OCI-LY3 (cell line): ENCODE data around the gene CD9.
"Not testable (repeated sequence)": the region's sequence is repeated elsewhere in the genome, so short reads cannot be mapped to it uniquely, and the experiment has no call there.

Source experiments
- H2AFZ ChIP-seq: fragments of 200-600, 300-600 bp; shearing (Covaris generic); 2 replicates; pipeline ENCODE4 v1.6.0; 2014; ENCODE audit warnings: antibody characterized with exemption, low read depth, low read length
- H3K27ac ChIP-seq: fragments of 200-600, 300-600 bp; sonication (generic); 2 replicates; pipeline ENCODE4 v1.5.1; 2014; ENCODE audit warnings: mild to moderate bottlenecking, low read length, moderate library complexity, mixed read lengths
- H3K27me3 ChIP-seq: fragments of 200-600, 300-600 bp; sonication (generic); 2 replicates; pipeline ENCODE4 v1.6.1; 2014; ENCODE audit warnings: low read depth, low read length, mixed read lengths
- H3K36me3 ChIP-seq: fragments of 200-600, 300-600 bp; sonication (generic); replicated peaks from 2 replicates; pipeline ENCODE3; 2014; ENCODE audit warnings: low read depth, low read length, mixed read lengths
- H3K4me1 ChIP-seq: fragments of 300-600, 200-600 bp; sonication (generic); 2 replicates; pipeline ENCODE4 v1.6.1; 2014; ENCODE audit warnings: low read length, mixed read lengths
- H3K4me2 ChIP-seq: fragments of 200-600, 300-600 bp; sonication (generic); 2 replicates; pipeline ENCODE4 v1.6.1; 2014; ENCODE audit warnings: low read length, mixed read lengths
- H3K4me3 ChIP-seq: fragments of 300-600, 200-600 bp; sonication (generic); 2 replicates; pipeline ENCODE4 v1.5.1; 2014; ENCODE audit warnings: antibody characterized with exemption, mild to moderate bottlenecking, low read length, moderate library complexity
- H3K79me2 ChIP-seq: fragments of 300-600, 200-600 bp; shearing (Covaris generic); 2 replicates; pipeline ENCODE4 v1.6.1; 2014; ENCODE audit warnings: mild to moderate bottlenecking, low read length, mixed read lengths
- H3K9ac ChIP-seq: fragments of 300-600, 200-600 bp; shearing (Covaris generic); 2 replicates; pipeline ENCODE4 v1.6.0; 2014; ENCODE audit warnings: mild to moderate bottlenecking, low read length, moderate library complexity
- H3K9me3 ChIP-seq: fragments of 200-600, 300-600 bp; shearing (Covaris generic); 2 replicates; pipeline ENCODE4 v1.6.1; 2014; ENCODE audit warnings: low read length, mixed read lengths; ENCODE audit not compliant: insufficient read depth
- H4K20me1 ChIP-seq: fragments of 200-600, 300-600 bp; sonication (generic); 2 replicates; pipeline ENCODE4 v1.6.1; 2016; ENCODE audit warnings: low read length, mixed read lengths; ENCODE audit not compliant: insufficient read depth
- CTCF ChIP-seq: fragments of 200-600, 300-600 bp; sonication (generic); IDR thresholded peaks from 2 replicates; pipeline ENCODE4 v1.5.1; 2014; ENCODE audit warnings: antibody characterized with exemption, low read length, low read depth
- EZH2phosphoT487 ChIP-seq: fragments of 200-600 bp; shearing (Covaris generic); IDR thresholded peaks from 2 replicates; pipeline ENCODE4 v1.6.1; 2018; ENCODE audit warnings: antibody characterized with exemption, mixed run types, low read depth

Gene CD9

GRCh38 chr12:6206327-6206726, 6.1 kb downstream of the CD9 start:
- Histone ChIP-seq H3K9me3 (no peaks in the 10 kb centered on the region), H3K9ac (no peak overlapping the region), H3K27ac (no peak overlapping the region), H3K4me2 (no peak overlapping the region), H3K4me1 (no peaks in the 10 kb centered on the region), H4K20me1 (no peaks in the 10 kb centered on the region), H3K79me2 (no peaks in the 10 kb centered on the region), H3K36me3 (no peaks in the 10 kb centered on the region), H3K4me3 (no peak overlapping the region), H2AFZ (no peak overlapping the region), H3K27me3 (peaks cover 29% of the 10 kb centered on the region)
- TF ChIP-seq EZH2phosphoT487 (no peak), CTCF (no peak)

- peaks cover 30% of the 10 kb centered on the region for H3K27me3 ChIP-seq
- H3K79me2 ChIP-seq, result no peaks in the 10 kb centered on the region
- no peak overlapping the region for H3K9ac ChIP-seq
- no peaks in the 10 kb centered on the region for H3K36me3 ChIP-seq
- H3K4me3 ChIP-seq, result no peak overlapping the region
- no peak overlapping the region for H3K4me2 ChIP-seq
- H3K4me1 ChIP-seq, result no peaks in the 10 kb centered on the region
- H4K20me1 ChIP-seq, result no peaks in the 10 kb centered on the region
- no peak overlapping the region for H2AFZ ChIP-seq
- no peaks in the 10 kb centered on the region for H3K9me3 ChIP-seq
- no peak for TF ChIP-seq EZH2phosphoT487
- no peak for TF ChIP-seq CTCF
- H3K27ac ChIP-seq, result no peak overlapping the region
Observed at GRCh38 chr12:6207259-6207925, 7.2 kb downstream of the CD9 start.

GRCh38 chr12:6208130-6208529, 7.9 kb downstream of the CD9 start:
- no peak for TF ChIP-seq CTCF
- no peak for TF ChIP-seq EZH2phosphoT487
- Histone ChIP-seq H3K79me2 (no peaks in the 10 kb centered on the region), H3K36me3 (no peaks in the 10 kb centered on the region), H3K9me3 (no peaks in the 10 kb centered on the region), H3K27ac (no peak overlapping the region), H3K4me1 (no peaks in the 10 kb centered on the region), H3K4me2 (no peak overlapping the region), H3K27me3 (peaks cover 29% of the 10 kb centered on the region), H3K9ac (no peak overlapping the region), H4K20me1 (no peaks in the 10 kb centered on the region), H3K4me3 (no peak overlapping the region), H2AFZ (no peak overlapping the region)

GRCh38 chr12:6209428-6209827, 9.2 kb downstream of the CD9 start:
- H3K4me1 ChIP-seq, H3K4me2 ChIP-seq, H3K9ac ChIP-seq, H3K79me2 ChIP-seq, H3K36me3 ChIP-seq, H3K9me3 ChIP-seq, H3K4me3 ChIP-seq, H3K27ac ChIP-seq, H2AFZ ChIP-seq, H4K20me1 ChIP-seq: not testable (repeated sequence)
- peaks cover 33% of the 10 kb centered on the region for H3K27me3 ChIP-seq
